NCI-H69 (cell line): ENCODE results near the gene FEM1B.

Experiments
- DNase-seq: peaks from one replicate; lab custom pipeline; 2025; lab: John Stamatoyannopoulos, UW

The FEM1B gene

GRCh38 chr15:68285259-68285980 lies 7.9 kb downstream of the FEM1B start:
- DNase-seq: peak; percentile 81

- DNase-seq: no peak
Observed at GRCh38 chr15:68286256-68286655, 8.7 kb downstream of the FEM1B start.

- DNase-seq: no peak
Observed at GRCh38 chr15:68289057-68289456, 11.5 kb downstream of the FEM1B start.

DNA sequence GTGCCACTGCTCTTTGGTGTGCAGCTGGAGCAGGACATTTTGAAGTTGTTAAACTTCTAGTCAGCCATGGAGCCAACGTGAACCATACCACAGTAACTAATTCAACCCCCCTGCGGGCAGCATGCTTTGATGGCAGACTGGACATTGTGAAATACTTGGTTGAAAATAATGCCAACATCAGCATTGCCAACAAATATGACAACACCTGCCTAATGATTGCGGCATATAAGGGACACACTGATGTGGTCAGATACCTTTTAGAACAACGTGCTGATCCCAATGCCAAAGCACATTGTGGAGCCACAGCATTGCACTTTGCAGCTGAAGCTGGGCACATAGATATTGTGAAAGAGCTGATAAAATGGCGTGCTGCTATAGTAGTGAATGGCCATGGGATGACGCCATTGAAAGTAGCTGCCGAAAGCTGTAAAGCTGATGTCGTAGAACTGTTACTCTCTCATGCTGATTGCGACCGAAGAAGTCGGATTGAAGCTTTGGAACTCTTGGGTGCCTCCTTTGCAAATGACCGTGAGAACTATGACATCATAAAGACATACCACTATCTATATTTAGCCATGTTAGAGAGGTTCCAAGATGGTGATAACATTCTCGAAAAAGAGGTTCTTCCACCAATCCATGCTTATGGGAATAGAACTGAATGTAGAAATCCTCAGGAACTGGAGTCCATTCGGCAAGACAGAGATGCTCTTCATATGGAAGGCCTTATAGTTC lies 12.2 kb downstream of the FEM1B start:
- DNase-seq: no peak

GRCh38 chr15:68290715-68291114 lies 13.2 kb downstream of the FEM1B start:
- DNase-seq: no peak

DNA sequence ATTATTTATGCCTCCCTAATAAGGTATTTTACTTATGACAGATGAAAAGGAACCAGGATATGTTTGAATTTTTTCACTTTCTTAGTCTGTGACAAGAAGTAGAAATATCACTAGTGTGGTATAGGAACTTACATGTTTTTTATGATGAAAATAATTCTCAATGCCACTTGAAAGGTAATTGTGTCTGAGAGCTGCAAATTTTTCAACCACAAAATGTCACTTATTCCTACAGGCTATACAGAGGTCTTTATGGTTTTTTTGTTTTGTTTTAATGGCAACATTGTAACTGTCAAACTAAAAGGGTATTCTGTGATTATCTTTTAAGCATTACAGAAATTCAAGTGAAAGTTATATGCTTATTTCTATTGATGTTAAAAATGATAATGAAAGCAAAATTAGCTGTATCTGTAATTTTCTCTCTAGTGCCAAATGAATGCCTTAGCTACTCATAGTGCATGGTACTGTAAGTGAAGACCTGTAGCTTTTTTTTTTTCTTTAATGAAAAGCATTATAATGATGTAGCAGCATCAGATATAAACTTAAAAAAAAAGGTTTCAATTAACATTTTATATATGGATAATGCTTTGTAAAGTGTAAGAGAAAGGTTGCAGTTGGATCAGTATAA lies 14.7 kb downstream of the FEM1B start:
- no peak for DNase-seq

GRCh38 chr15:68292967-68293366 lies 15.4 kb downstream of the FEM1B start:
- DNase-seq: no peak

DNA sequence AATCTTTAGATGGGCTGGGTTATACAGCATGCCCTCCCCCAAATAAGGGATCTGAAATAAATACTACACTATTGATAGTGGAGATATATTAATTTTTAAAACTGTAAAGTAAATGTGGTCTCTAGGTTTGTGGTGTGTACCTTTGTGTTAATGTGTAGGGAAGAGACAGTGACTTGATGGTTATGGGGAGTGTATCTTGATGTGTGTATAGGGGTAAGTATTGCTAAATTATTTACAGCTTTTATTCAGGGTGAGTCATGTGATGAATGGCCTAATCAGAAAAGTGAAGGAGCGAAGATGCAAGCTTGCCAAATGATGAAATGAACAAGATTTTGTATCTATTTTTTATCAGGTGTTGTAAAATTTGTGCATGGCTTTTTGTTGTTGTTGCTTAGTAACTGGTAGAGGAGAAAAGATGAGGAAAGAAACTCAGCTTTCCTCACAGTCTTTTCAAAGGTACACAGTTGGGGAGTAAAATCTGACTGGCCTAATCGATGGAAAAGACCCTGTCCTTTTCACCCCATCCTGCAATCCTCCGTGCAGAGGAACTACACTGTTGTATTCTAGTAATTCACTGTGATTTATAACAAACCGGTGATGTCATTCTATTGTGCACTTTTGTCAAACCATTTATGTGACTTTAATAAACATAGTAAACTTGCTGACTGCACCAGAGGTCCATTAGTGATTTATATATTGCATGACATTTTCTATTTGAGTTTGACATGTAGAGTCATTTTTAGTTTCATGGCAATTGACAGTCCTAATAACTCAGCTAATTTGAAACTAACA lies 17.7 kb downstream of the FEM1B start:
- no peak for DNase-seq

- DNase-seq: no peak
Observed at GRCh38 chr15:68298336-68298735, 20.8 kb downstream of the FEM1B start.

- DNase-seq: no peak
Observed at GRCh38 chr15:68298882-68299381, 21.4 kb downstream of the FEM1B start.

DNA sequence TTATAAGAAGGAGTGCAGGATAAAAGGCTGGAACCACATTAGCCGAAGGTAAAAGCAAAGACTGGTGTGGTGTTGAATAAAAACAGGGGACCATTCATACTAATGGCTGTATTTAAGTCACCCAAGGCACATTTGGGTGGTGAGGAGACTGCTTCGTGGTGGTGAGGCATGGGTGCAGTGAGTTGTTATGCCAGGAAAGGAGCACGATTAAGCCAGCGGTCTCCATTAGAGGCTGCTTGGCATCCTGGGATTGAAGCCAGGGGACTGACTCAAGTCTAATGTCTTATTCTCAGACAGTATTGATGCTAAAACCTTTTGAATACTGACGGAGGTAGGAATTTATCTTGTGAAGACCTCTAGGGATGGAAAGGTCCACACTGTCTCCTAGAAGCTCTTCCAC lies 21.9 kb downstream of the FEM1B start:
- no peak for DNase-seq

DNA sequence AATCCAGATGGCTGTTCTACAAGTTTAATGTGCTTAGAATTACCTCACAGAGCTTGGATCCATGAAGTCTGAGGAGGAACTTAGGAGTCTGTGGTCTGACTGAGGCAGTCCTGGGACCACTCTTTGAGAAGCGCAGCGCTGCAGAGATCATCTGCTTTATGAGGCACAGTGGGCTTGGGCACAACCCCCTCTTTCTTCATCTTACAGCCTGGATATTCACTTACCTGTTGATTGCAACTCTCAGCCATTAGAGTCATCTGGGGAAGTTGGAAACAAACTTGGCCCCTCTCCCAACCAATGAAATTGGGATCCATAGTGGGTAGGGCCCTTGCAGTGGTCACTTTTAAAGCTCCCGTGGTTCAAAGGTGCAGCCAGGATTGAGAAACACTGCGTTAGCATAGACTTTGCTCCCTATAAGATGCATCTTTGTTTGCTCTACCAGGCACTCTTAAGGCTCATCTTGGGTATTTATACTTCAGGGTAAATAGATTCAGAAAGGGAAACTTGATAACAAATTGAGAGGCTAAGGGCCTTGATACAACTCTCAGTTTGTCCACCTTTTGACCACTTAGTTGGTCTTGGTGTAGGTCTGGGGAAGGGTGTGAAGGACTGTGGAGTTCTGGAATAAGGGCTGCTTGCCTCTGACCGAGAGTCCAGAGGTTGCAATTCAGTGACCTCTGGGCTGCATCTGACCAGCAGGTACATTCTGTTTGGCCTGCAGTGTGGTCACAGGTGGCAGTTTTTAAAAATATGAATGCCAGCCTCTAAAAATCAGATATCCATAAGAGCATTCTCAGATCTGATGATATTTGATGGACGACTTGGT lies 22.8 kb downstream of the FEM1B start:
- no peak for DNase-seq

- DNase-seq: no peak
Observed at GRCh38 chr15:68301301-68301700, 23.8 kb downstream of the FEM1B start.

GRCh38 chr15:68302729-68303128 lies 25.2 kb downstream of the FEM1B start:
- no peak for DNase-seq

- DNase-seq: no peak
Observed at GRCh38 chr15:68303134-68303533, 25.6 kb downstream of the FEM1B start.

GRCh38 chr15:68303560-68304436 lies 26.3 kb downstream of the FEM1B start:
- peak; percentile 38 for DNase-seq

- DNase-seq: peak; percentile 10
Observed at GRCh38 chr15:68304589-68305337, 27.2 kb downstream of the FEM1B start.

GRCh38 chr15:68305420-68305871 lies 27.9 kb downstream of the FEM1B start:
- DNase-seq: peak; percentile 7
